ENCODE results near the gene CARS2. TPM values are rescaled to one million over a fixed set of nuclear protein-coding genes. Genes with fewer than 3 reads are reported as not detected.
"Not testable (repeated sequence)": the region's sequence is repeated elsewhere in the genome, so short reads cannot be mapped to it uniquely, and the experiment has no call there.

The CARS2 gene
- total RNA-seq, 2 donors from 2014 or later = 36.1 to 71.8 TPM

DNA sequence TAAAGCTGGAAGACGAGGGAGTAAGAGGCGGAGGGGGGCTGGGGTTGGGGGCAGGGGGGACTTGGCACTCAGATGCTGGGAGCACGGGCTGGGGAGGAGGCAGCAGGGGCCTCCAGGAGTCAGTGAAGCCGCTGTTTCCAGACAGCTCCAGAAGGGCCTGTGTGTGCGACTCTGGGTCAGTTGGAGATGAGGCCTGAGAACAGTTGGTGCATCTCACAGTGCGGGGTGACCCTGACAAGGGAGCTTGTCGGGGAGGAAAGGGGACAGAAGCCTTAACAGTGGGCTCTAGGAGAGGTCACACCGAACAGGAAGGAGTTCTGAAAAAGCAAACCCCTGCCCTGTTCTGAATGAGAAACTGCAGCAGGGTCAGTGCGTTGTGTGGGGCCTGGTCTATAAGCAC lies 79.4 kb downstream of the CARS2 start:
- DNase-seq (ENCODE audit: low spot score in 2 of 2) (no peak), ATAC-seq (no peak)
- Mint-ChIP-seq H3K27ac (peak overlapping the region in 1 of 2 donors; percentile 65), H3K9me3 (no peaks in the 10 kb centered on the region), H3K36me3 (no peaks in the 10 kb centered on the region)

GRCh38 chr13:110625771-110626321 lies 80.1 kb downstream of the CARS2 start:
- ATAC-seq (no peak), DNase-seq (ENCODE audit: low spot score in 2 of 2) (no peak)
- H3K27ac Mint-ChIP-seq = peak overlapping the region; percentile 41 to 65
- no peaks in the 10 kb centered on the region for H3K9me3 Mint-ChIP-seq
- no peaks in the 10 kb centered on the region for H3K36me3 Mint-ChIP-seq

GRCh38 chr13:110624766-110625756 lies 80.9 kb downstream of the CARS2 start:
- peak overlapping the region in 1 of 2 donors; percentile 41 for H3K27ac Mint-ChIP-seq
- no peak for ATAC-seq
- no peaks in the 10 kb centered on the region for H3K36me3 Mint-ChIP-seq
- DNase-seq (ENCODE audit: low spot score in 2 of 2) = no peak
- H3K9me3 Mint-ChIP-seq = no peaks in the 10 kb centered on the region

DNA sequence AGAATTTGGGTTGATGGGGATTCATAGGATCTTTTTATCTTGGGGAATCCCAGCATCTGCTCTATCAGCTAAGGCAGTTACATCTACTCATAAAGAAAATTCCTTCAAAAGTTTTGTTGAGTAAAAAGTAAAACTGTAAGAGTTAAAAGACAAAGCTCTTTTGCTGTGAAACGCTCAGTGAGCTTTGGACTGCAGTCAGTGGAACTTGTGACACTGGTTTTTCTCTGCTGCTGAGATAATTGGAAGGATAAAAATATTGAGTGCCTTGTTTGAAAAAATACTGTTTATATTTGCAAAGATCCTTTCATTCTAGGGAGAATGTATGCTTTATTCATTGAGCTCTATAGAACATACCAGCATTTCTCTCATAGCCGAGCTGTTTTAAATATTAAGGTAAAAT lies 85.3 kb downstream of the CARS2 start:
- Mint-ChIP-seq H3K36me3 (peaks cover 5 to 7% of the 10 kb centered on the region in 2 donors), H3K27ac (peak overlapping the region in 1 of 2 donors; percentile 22), H3K9me3 (no peaks in the 10 kb centered on the region)
- ATAC-seq = no peak
- DNase-seq (ENCODE audit: low spot score in 2 of 2) = no peak

DNA sequence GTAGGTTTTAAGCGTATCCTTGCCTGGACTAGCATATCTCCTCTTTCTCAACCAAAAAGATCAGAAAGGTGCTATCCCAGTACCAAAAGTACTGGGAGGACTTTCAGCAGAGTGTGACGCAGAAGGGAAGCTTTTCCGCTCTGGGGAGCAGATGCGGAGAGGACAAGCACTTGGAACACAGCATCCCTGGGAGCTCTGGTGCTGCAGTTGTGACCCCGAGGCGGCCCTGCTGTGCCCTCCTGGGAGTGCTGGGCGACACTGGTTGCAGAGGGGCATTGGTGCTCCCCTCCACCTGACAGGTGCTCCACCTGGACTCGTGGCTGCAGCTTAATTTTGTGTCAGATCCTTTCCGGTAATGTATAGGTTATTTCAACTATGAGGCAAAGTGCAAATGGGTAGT lies 87.1 kb downstream of the CARS2 start:
- Mint-ChIP-seq H3K27ac (no peak overlapping the region), H3K36me3 (peaks cover 13 to 22% of the 10 kb centered on the region in 2 donors), H3K9me3 (no peaks in the 10 kb centered on the region)
- ATAC-seq (no peak), DNase-seq (ENCODE audit: low spot score in 2 of 2) (no peak)

DNA sequence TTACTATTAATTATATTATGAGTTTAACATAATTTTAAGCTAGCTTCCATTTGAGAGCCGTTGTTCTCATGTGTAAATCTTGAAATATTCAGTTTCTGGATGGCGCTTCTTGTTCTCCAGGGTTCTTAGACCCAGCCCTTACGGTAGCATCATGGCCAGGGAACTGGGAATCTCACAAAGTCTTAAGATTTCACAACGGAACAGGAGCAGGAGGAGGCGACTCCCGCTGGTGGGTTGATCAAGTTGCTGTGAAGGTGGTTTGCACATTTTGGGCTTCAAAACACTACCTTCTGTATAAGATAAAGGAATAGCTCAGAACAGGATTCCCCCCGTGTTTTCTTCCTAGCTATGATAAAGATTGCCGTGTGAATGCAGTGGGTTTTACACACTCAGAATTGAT lies 87.7 kb downstream of the CARS2 start:
- ATAC-seq (no peak), DNase-seq (ENCODE audit: low spot score in 2 of 2) (no peak)
- no peak overlapping the region for H3K27ac Mint-ChIP-seq
- H3K36me3 Mint-ChIP-seq = peaks cover 17 to 28% of the 10 kb centered on the region in 2 donors
- H3K9me3 Mint-ChIP-seq = peaks cover 3 to 4% of the 10 kb centered on the region in 2 donors

DNA sequence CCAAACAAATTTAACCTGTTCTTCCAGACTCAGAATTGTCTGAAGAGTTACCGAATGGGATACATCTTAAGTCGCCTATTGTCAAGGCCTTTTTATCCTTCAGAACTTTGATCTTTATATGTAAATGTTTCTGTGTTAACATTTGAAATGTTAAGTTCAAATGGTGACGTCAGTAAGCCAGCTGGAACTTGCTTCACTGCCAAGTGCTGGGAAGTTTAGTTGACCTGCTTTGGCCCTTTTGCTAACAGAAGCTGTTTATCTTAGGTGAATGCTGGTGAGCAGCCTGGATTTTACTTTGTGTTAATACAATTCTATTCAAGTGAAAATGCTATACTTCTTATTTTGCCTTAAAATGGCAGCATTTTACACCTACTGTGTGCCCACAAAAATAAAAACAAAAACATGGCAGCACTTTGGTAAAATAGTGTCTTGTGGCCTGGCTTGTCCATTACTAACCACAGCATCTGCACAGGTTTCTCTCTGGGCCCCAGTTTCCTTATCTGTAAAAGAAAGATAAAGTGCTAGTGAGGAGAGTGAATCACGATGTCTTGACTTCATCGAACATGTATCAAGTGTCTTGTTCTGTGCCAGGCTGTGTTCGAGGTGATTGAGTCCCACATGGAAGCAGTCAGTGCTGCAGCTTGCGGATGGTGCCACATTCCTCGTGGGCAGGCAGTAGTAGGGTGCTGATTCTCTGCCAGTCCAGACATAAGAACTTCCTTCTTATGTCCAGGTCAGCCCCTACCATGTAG lies 88.4 kb downstream of the CARS2 start:
- peaks cover 3 to 5% of the 10 kb centered on the region in 2 donors for H3K9me3 Mint-ChIP-seq
- ATAC-seq (no peak), DNase-seq (ENCODE audit: low spot score in 2 of 2) (no peak)
- H3K27ac Mint-ChIP-seq = no peak overlapping the region
- H3K36me3 Mint-ChIP-seq = peaks cover 17 to 29% of the 10 kb centered on the region in 2 donors

DNA sequence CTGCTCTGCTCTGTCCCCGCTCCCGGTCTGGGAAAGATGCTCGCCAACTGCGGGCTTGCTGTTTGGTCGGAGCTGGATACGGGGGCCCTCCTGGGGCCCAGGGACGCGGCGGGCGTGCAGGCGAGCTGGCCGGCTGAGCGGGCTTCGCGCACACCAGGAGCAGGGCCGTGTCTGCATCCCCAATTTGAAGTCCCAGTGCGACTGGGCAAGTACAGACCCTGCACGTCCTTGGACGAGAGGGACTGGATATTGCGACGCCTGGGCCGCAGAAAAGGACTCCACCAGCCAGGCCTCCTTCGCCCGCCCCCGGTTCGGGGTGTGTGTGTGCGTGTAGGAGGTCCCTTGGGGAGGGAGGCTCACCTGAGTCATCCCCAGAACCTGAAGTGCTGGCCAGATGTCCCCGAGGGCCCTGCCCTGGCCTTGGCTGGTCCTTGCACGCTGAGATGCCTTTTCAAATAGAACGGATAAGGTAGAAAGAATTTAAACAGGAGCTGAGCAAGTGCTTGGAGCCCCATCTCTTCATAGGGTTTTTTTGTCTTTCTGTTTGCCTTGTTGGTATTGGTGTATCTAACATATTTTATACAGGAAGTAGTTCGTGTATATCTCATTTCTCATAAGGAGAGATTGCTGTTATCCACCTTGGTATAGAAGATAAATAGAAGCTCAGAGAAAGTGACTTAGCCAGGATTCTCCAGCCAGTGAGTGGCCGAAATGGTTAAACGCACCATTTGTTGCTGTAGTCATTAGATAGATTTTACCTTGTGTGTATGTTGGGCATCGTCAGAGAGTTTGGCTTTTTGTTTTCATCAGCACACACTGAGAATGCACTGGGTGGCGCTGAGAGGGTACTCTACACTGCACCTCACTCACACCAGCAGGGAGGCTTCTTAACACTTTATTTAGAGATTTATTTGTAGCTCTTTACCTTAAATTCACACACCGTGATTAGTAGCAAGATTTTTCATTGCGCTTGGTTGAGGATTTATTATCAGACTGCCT lies 89.5 kb downstream of the CARS2 start:
- ATAC-seq (peak; percentile 54 to 75), DNase-seq (ENCODE audit: low spot score in 2 of 2) (peak; percentile 58 to 68)
- Mint-ChIP-seq H3K9me3 (peaks cover 3 to 5% of the 10 kb centered on the region in 2 donors), H3K27ac (peak overlapping the region; percentile 88 to 93), H3K36me3 (peaks cover 17 to 29% of the 10 kb centered on the region in 2 donors)

DNA sequence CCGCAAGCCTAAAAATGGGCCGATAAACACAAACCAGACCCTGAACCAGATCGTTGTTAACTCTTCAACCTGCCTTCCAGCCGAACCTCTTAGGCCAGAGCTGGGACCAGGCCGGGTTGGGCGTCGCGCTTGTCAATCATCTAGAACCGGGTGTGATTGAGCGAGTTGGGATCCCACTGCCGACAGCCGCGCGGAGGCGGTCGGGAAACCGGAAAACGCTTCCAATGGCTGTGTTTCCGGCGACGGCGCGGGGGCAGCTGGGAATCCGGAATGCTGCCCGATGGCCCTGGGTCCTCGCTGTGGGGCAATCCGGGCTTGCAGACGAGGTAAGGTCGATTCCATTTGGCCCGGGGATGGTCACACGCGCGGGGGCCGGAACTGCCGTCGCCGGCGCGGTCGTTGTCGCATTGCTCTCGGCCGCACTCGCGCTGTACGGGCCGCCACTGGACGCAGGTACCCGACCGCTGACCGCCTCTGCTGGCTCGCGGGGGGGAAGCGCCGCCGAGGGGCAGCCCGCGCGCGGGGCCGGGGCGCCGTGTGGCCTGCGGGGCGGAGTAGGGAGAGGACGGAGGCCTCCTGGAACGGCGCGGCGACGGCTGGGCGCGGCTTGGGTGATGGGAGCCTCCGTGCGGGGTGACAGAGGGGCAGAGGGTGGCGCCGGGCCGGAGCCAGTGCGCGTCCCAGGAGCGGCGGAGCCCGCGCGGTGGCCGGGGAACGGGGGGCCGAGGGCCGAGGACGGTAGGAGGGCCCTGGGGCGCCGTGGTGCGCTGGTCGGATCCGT lies 90.4 kb downstream of the CARS2 start, which contains the start of gene NAXD:
Gene NAXD (plus strand): TSS at position 224 of the 781 bp plus-strand sequence. CDS start 57 bp downstream, at position 281.
- H3K36me3 Mint-ChIP-seq = peaks cover 17 to 29% of the 10 kb centered on the region in 2 donors
- H3K9me3 Mint-ChIP-seq = peaks cover 3 to 5% of the 10 kb centered on the region in 2 donors
- H3K27ac Mint-ChIP-seq = peak within 1 kb of the TSS; percentile 88 to 98
- peak; percentile 78 to 89 for DNase-seq (ENCODE audit: low spot score in 2 of 2)
- peak; percentile 87 to 91 for ATAC-seq

DNA sequence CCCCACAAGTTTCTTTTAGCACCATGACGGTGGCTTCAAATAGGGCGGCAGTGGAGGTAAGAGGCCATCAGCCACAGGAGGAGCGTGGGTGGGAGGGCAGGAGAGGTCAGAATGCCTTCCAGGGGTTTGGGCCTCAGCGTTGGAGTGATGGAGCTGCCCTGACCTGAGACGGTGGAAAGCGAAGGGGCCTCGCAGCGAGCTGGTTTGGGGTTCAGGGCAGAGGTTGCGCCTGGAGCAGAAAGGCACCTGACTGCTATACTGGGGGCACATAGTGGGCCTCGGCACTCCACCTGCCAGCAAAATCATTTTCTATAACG lies 91.0 kb downstream of the CARS2 start:
- peak overlapping the region; percentile 88 to 98 for H3K27ac Mint-ChIP-seq
- no peak for DNase-seq (ENCODE audit: low spot score in 2 of 2)
- H3K36me3 Mint-ChIP-seq = peaks cover 17 to 29% of the 10 kb centered on the region in 2 donors
- peaks cover 3 to 5% of the 10 kb centered on the region in 2 donors for H3K9me3 Mint-ChIP-seq
- ATAC-seq = no peak

DNA sequence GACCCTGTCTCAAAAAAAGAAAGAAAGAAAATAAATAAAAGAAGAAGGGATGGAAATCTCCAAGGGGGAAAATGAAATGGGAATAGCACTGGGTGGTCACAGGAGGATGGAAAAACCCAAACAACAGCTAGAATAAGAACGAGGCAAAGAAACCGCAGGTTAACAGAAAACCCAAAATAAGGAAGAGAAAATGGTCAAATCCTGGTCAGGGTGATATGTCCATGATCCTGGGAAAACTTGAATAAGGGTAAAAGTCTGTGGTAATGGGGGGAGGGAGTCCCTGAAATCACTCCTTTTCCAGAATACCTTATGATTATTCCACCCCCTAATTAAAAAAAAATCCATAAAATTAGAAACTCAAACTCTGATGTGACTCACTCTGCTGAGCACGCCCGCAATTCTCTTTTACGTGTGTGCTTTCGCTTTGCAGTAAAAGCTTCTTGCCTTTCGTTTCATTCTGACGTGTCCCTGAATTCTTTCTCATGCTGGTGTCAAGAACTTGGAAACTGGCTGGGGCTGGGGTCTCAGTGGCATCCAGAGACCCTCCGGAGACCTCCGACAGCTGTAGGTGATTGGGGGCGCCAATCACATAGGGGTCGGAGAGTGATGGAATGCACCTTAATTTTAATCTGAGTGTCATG lies 94.8 kb downstream of the CARS2 start:
- Mint-ChIP-seq H3K9me3 (peaks cover 3 to 5% of the 10 kb centered on the region in 2 donors), H3K36me3 (peaks cover 12 to 22% of the 10 kb centered on the region in 2 donors), H3K27ac (no peak overlapping the region)
- ATAC-seq = no peak
- DNase-seq (ENCODE audit: low spot score in 2 of 2) = no peak

DNA sequence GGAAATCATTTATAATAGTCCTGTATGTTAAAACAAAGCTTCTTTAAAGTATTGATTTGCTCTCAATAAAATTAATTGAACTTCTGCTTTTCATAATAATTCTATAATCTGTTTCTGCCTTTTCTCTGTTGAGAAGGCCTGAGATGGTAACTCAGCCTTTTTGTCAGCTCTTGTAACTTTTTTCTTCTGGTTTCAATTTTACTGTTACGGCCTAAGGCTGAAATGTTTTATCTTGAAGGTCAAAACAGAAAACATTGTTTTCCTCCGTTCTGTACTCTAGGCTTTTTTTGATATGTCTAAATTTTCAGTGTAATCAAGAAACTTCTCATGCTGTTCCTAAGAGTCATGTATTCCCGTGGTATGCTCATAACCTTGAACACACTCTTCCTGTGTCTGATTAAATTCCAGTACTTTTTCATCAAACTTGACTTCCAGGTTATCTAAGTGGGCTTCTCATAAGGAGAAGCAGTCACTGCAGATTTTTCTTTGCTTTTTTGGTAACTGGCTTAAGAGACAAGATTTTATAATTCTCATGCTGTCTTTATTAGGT lies 98.2 kb downstream of the CARS2 start:
- H3K36me3 Mint-ChIP-seq = no peaks in the 10 kb centered on the region
- DNase-seq (ENCODE audit: low spot score in 2 of 2) (no peak), ATAC-seq (no peak)
- no peaks in the 10 kb centered on the region for H3K9me3 Mint-ChIP-seq
- H3K27ac Mint-ChIP-seq = no peak overlapping the region

GRCh38 chr13:110606281-110606680 lies 99.6 kb downstream of the CARS2 start:
- H3K36me3 Mint-ChIP-seq; H3K27ac Mint-ChIP-seq; ATAC-seq; H3K9me3 Mint-ChIP-seq; DNase-seq (ENCODE audit: low spot score in 2 of 2): not testable (repeated sequence)

DNA sequence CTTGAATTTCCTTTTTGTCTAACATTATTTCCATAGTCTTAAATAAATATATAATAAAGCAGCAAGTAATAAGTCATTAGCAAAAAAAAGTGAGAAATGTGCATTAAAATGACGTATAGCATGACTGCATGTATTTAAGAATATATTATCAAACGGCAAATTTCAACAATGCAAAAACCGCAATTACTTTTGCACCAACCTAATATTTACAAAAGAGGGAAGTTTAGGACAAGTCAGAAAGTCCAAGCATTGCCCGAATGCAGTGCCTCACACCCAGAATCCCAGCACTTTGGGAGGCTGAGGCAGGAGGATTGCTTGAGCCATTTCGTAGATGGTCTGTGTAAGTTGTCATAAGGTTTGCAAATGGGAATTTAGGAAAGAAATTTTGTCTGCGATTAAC lies 100.8 kb downstream of the CARS2 start:
- Mint-ChIP-seq H3K9me3 (no peaks in the 10 kb centered on the region), H3K36me3 (no peaks in the 10 kb centered on the region), H3K27ac (no peak overlapping the region)
- DNase-seq (ENCODE audit: low spot score in 2 of 2) (no peak), ATAC-seq (no peak)
